Measurements from ENCODE around the gene PPFIA2.

DNA sequence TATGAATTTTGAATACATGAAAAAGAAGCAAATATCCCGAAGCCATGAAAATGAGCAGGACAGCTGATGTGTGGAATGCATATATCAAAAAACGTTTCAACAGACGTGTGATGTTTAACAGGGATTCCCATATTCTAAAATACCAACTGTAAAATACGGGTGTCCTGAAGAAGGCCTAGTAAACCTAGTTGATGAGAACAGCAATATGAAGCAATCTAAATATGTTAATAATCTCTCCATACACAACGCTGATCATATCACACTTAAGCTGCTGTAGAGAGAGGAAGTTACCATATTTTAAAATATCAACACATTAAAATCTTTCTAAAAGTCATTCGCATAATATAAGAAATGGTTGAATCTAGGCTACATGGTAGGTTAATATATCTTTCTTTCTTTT is 317.5 kb downstream of the PPFIA2 start:
- TF ChIP-seq, protein P1, sequence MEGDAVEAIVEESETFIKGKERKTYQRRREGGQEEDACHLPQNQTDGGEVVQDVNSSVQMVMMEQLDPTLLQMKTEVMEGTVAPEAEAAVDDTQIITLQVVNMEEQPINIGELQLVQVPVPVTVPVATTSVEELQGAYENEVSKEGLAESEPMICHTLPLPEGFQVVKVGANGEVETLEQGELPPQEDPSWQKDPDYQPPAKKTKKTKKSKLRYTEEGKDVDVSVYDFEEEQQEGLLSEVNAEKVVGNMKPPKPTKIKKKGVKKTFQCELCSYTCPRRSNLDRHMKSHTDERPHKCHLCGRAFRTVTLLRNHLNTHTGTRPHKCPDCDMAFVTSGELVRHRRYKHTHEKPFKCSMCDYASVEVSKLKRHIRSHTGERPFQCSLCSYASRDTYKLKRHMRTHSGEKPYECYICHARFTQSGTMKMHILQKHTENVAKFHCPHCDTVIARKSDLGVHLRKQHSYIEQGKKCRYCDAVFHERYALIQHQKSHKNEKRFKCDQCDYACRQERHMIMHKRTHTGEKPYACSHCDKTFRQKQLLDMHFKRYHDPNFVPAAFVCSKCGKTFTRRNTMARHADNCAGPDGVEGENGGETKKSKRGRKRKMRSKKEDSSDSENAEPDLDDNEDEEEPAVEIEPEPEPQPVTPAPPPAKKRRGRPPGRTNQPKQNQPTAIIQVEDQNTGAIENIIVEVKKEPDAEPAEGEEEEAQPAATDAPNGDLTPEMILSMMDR (IDR thresholded peaks at IDR 0.05): no peak
- no peak for TF ChIP-seq EP300 (IDR thresholded peaks at IDR 0.05; ENCODE audit: low read depth)
